GM18499 (cell line): ENCODE data around the gene CSF3R.

Source experiments
- ATAC-seq: cut with Tn5 transposase; IDR thresholded peaks from one replicate; pipeline ENCODE4 v1.9.1; 2021; ENCODE audit warnings: moderate number of reproducible peaks; ENCODE audit not compliant: insufficient read depth, unreplicated experiment

The CSF3R gene

DNA sequence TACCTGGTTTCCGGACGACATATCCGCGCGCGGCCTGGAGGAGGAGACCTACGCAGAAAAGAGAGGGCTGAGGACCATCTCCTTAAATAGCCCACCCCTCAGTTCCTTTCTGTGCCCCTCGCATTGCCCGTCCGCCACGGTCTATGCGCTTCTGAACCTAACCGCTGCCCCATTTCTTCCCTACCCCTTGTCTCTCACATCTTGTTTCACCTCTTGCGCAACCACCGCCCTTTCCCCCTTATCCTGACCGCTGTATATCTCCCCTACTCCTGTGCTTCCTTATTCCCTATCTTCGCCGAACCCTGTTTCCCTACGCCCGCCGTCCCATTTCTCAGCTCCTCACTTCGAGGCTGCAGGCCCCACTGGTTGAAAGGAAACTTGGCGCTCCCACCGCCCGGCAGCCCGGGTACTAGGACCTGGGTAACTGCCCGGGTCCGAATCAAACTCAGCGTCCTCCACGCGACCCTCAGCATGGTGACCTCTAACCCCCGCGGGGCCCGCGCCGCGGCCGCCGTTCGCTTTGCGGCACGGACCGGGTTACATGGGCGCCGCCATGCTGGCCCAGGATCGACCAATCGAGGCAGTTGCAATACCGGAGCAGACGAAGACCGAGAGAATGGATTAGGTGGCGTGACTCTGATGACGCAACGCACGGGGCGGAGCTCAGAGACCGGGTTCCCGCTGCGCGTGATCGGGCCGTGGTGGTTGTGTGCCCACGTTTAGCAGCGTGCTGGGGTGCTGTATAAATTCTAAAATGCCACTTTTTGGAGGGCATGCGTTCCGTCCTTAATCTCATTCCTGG is 18.7 kb downstream of the CSF3R start, which contains the start of gene MRPS15:
TSS of gene MRPS15 (minus strand) at position 582 of the 802 bp plus-strand sequence. CDS start at position 473, 109 bp downstream.
- ATAC-seq: peak; percentile 82

DNA sequence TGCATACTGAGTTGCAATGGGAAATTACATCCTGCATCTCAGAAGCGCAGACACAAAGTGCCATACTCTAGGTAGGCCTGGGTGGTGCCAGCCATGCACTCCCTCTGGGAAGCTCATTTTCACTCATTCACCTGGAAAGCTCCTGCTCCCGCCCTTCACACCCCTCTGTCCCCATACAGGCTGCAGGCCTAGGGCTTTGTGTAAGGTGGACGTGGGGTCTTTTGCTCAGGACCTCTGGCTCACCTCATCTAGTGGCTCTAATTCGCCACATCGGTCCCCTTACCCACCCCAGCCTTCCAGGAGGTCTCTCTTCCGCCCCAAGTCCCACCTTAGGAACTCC is 19.3 kb downstream of the CSF3R start:
- ATAC-seq: no peak

DNA sequence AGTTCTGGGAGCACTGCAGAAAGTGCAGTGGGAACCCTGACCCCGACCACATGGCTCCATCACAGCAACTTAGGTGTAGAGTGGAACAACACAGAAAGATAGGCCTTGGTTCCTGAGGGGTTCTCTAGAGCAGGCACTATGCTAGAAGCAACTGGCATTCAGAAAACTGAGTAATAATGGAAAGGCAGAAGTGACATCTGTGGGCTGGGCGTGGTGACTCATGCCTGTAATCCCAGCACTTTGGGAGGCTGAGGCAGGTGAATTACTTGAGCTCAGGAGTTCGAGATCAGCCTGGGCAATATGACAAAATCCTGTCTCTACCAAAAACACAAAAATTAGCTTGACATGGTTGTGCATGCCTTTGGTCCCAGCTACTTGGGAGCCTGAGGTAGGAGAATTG is 23.8 kb downstream of the CSF3R start:
- no peak for ATAC-seq

DNA sequence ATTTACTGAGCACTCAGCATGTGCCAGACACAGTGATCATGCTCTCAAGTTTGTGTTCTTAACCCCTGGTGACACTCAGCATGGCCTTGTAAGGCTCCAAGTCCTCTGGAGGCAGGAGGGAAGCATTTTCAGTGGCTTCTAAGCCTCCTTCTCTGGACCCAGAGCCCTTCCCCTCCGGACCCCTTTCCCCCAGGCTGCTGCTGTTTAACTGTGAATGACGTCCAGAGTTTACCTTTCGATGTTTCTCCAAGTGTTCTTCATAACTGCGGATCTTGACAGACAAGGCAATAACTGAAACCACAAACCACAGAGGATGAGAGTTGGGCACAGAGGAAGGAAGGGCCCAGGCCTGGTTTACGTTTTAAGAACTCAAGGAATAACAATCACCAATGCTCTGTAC is 25.0 kb downstream of the CSF3R start:
- ATAC-seq: no peak

DNA sequence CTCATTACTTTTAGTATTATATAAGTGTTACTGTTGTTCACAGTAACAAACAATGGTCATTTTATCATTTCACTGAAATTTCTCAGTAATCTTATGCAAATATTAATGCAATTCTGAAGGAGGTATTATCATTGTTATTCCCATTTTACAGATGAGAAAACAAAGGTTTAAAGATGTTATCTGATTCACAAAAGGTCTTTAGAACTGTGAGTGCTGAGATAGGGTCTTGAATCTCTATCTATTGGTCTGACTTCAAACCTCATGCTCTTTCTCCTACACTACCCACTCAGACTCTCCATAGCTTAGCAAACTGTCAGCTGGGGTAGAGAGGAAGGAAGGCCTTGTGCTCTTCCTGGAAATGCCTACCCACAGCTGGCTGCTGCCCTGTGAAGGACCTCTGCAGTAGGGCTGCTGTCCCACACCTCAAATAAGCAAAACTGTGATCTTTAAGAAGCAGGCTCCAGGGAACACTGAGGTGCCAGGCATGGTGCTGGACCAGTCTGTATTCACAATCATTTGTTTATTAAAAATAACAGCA is 26.3 kb downstream of the CSF3R start:
- no peak for ATAC-seq

DNA sequence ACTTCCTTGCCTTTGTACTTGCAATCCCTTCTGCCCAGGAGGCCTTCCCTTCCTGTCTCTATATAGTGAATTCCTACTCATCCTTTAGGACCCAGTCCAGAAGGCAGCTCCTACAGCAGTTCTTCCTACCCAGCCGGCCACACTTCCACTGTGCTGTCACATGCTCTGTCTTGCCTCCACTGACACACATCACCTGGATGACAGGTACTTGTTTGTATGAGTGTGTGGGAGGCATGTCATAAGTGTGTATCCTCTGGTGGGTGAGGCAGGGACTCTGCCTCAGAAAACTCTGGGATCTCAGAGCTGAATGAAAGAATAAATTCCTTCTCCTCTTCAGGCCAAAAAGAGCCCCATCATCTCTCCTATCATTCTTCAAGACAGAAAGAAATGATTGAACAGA is 27.3 kb downstream of the CSF3R start:
- no peak for ATAC-seq

DNA sequence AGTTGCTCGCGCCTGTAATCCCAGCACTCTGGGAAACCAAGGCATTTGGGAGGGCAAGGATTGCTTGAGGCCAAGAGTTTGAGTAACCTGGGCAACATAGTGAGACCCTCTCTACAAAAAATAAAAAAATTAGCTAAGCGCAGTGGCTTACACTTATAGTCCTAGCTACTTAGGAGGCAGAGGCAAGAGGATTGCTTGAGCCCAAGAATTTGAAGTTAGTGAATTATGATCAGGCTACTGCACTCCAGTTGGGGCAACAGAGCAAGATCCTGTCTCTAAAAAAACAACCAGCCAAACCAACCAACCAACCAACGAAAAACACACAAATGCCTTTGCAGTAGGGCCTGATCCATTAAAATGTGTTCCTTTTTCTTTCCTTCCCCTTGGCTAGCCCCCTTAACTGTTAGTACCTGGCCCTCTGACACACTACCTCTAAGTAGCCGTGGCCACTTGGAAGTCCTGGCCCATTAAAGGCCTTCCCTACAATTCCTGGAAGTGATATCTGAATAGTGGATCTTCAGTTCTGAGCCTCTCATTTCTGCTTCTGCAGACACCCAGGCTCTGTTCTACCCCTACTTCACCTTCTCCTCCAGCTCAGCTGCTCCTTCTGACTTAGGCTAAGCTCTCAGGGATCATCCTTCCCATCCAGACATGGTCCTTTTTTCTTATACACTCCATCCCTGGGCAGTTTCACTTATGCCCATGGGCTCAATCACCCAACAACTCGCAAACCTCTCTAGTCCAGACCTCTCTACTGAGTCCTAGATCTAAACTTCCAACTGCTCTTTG is 28.9 kb downstream of the CSF3R start:
- ATAC-seq: no peak

DNA sequence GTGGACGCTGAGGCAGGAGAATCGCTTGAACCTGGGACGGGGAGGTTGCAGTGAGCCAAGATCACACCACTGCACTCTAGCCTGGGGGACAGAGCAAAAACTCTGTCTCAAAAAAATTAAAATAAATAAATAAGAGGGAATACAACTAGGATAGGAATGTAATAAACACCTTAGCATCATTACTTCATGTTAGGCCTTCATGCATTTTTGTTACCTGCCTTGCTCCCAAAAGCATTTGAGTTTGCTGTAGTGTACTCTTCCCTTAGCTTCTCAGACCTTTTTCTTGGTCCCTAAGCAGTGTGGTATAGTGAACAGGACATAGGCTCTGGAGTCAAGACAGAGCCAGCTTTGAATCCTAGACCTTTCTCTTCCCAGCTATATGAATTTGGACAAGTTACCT is 29.7 kb downstream of the CSF3R start:
- no peak for ATAC-seq

DNA sequence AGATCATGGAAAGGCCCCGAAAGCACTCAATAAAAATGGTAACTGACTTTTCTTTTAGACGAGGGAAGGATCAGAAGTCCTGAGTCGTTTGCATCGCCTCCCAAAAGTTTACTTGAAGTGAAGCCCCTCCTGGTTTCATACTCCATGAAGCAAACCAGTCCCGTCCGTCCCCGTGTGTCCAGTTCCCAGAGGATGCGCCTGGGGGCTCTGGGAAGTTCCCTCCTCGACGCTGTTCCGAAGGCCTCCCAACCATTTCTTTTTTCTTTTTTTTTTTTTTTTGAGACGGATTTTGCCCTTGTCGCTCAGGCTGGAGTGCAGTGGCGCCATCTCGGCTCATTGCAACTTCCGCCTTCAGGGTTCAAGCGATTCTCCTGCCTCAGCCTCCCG is 31.8 kb downstream of the CSF3R start:
- no peak for ATAC-seq

DNA sequence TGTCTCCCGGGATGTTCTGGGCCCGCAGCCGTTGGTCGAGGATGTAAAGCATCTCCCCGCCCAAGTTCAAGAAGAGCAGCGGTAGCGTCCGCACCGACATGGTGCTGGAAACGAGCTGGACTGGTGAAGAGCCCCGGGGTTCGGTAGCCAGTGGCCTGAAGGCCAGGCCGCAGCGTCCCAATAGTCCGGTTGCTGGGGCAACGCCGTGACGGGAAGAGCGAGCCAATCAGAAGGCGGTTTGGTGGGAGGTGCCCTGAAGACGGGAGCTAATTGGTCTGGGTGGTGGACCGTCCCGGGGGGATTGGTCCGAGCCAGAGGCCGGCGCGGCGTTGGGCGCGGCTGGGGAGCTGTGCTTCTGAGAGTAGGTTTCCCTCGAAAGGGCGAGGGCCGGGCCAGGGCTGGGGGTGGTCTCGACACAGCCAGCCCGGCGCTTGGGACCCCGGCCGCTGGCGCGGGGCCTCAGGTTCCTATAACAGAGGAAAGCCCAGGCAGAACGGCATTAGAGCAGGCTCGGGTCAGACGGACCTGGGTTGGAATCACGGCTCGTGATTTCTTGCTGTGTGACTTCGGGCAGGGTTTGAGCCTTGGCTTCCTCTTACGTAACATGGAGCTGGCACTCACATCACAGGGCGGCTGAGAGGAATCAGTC is 32.3 kb downstream of the CSF3R start, which contains the start of gene OSCP1:
TSS of gene OSCP1 (minus strand) at position 182 of the 649 bp plus-strand sequence. CDS start at position 100, 82 bp downstream.
- ATAC-seq: peak; percentile 85

DNA sequence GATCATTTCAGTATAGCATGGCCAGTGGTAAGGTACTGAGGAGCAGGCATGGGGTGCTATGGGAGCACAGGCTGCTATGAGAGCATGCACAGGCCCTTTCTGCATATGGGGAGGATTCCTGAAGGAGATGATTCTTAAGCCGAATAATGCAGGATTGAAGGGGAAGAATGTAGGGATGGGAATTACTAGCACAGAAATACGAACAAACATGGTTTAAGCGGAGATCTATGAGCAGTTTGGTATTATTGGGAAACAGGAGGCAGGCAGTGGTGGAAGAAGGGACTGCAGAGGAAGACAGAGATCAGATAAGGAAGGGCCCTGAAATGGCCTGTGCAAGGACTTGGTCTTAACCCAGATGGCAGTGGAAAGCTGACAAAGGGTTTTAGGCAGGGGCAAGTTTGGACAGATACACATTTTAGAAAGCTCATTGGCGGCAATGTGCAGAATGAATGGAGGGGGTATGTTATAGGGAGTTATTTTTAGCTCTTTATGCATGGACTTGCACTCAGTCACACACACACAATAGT is 34.1 kb downstream of the CSF3R start:
- ATAC-seq: no peak

DNA sequence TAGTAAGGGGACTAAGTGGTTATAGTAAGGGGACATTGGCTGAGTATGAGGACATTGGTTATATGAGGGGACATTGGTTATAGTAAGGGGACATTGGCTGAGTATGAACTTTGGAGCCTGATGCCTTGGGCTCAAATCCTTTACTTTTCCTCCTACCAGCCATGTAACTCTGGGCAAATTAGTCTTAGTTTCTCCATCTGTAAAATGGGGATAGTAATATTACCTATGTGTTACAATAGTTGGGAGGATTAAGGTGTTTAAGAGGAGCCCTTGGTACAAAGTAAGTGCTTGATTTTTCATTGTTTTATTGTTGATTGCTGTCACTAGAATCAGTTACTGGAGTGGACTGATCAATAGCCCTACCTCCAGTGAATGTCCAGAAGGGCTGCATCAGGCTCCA is 35.3 kb downstream of the CSF3R start:
- ATAC-seq: no peak

DNA sequence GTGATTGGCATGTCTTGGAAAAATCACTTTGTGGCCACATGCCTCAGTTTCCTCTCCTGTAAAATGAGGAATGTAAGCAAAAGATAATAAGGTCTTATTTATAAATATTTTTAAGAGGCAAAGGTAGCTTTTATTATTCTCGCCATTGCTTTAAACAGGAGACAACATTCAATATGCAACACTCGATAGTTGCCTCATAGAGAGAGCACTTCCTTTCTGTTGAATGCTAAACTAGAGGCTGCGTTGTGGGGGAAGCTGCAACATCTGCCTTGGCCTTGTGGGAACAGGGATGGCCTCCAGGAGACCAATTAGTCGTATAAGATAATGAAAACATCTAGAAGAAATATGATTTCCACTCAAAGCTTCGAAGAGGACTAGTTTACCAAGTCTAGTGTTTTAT is 36.0 kb downstream of the CSF3R start:
- ATAC-seq: no peak

DNA sequence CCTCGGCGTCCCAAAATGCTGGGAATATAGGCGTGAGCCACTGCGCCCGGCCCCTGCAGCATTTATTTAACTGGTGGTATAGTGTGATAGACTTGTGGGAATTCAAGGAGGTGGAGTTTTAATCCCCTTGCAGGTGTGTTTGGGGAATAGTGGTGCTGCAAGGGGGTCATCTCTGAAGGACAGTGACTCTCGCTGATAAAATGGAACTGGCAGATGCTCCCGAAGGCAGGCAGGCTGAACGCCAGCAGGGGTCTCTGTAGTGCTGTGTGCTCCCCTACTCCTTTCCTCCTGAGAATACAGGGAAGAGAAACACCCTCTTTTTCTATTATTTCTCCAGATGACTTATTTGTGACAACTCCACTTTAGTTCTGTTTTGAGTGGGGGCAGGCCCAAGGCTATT is 36.4 kb downstream of the CSF3R start:
- ATAC-seq: no peak

DNA sequence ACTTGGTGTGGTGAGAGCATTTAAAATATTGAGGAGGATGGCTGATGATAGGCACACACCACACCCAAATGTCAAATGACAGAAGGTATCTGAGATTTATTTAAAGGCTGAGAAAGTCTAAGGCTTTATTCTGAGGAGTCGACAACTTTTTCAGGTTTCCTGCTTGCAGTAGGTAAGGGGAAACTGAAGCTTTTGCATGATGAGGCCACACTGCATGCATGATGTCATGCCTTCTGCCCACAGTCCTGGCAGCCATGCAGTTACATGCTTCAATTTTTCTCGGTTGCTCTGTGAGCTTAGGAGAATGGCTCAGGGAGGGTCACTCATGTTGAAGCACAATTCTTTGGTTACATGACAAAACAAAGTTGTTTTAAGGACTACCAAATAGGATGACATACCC is 39.4 kb downstream of the CSF3R start:
- no peak for ATAC-seq

DNA sequence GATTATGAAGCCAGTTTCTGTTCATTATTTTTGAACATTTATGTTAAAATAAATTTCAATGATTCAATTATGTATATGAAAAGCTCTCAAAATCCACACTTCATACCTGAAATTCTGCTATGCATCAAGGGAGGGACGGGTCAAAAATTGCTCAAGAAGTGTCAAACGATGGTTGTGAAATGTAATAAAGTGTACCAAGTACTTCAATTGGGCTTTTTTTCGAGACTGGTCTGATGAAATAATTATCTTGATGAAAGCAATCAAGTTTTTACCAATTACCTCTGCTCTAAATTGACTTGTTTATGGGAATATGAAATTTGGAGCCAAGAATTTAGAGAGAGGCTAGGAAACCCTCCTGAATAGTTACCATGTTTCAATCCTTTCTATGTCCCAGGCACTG is 40.4 kb downstream of the CSF3R start:
- ATAC-seq: no peak

DNA sequence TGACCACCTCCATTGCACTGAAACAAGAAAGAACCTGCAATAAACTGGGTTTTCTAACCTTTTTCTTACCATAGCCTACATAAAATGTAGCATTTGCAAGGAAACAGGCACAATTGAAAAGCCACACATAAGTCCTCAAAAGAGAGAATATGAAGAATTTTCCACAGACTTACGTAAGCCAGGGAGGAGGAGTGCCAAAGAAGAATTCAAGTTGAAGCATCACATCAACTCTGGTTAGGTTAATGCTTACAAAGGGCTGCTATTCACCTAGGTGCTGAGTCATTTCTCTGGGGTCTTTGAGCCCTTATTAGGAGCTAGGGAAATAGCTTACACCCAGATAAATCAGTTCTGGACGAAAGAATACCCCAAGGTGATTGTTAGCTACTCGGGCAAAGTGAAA is 42.1 kb downstream of the CSF3R start:
- ATAC-seq: no peak

DNA sequence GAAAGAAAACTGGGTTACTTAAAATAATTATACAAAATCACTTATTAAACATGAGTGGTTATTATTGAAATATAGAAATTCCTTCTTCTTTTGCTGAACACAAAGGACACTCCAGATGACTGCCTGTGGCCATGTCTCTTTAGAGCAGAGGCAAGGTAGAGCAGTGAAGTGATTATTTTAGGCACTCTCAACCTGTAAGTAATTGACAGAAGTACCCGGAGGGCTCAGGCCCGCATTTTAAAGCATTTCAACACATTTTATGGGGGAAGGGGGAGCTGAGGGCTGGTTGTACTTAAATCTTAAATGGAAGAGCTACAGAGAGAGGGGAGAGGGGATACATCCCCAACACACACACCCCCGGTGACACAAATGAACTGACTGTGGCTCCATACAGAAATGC is 42.7 kb downstream of the CSF3R start:
- ATAC-seq: no peak

DNA sequence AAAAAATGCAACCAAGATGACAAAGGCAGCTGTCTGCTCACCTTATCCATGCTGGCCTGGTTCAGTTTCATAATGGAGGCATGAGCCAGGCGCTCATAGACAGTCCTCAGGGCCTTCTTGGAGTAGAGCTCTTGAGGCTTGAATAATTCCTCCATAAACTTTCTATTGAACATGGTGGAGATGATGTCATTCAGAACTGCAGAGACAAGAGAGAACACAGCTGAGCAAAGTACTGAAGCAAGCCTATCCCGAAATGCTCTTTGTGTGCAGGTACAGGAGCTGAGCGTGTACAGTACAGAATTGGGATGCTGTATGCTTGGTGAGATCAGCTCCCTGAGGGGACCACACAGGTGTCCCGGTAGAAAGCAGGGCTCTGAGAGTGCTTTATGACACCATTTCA is 44.0 kb downstream of the CSF3R start:
- ATAC-seq: no peak

DNA sequence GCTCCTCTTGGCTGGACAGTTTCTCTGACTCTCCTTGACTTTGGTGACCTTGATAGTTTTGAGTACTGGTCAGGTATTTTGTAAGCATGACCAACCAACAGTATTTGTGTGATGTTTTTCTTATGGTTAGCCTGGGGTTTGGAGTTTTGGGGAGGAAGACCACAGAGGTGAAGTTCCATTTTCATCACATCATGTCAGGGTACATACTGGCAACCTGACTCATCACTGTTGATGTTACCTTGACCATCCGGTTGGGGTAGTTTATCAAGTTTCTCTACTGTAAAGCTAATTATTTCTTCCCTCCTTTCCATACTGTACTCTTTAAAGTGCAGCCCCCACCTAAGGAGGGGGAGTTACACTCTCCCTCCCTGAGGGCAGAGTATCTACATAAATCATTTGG is 45.9 kb downstream of the CSF3R start:
- ATAC-seq: no peak

DNA sequence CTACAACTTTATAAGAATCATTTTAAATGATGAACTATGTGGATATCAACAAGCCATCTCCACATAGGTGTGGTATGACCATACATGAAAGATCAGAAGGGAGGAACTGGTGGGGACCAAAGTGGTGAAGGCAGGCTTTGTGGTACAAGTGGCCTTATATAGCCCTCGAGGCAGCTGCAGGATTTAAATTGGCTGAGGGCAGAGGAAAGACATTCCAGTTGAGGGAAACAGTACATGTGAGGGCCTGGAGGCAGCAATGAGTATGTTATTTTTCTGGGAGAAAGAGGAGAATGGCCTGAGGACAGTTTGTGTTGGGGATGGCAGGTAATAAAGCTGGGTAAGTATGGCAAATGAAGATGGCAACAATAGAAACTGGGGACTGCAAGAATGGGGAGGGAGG is 49.6 kb downstream of the CSF3R start:
- ATAC-seq: no peak
